CD4-positive, alpha-beta T cell treated with Interleukin-10 for 1 hour (primary cell): ENCODE measurements around the gene CEP70.
"Not testable (repeated sequence)": the region's sequence is repeated elsewhere in the genome, so short reads cannot be mapped to it uniquely, and the experiment has no call there.

ENCODE experiments used
- DNase-seq: peaks from one replicate; pipeline ENCODE4 v3.0.0-alpha.2; 2020

CEP70 gene

GRCh38 chr3:138591392-138591791, 2.7 kb downstream of the CEP70 start:
- DNase-seq, result no peak

GRCh38 chr3:138588445-138588844, 5.6 kb downstream of the CEP70 start:
- no peak for DNase-seq

GRCh38 chr3:138587374-138587773, 6.7 kb downstream of the CEP70 start:
- DNase-seq, result no peak

- DNase-seq, result no peak
These were observed 15.0 kb downstream of the CEP70 start for GRCh38 chr3:138578961-138579574.

GRCh38 chr3:138578141-138578540, 15.9 kb downstream of the CEP70 start:
- DNase-seq, result no peak

- DNase-seq, result no peak
These were observed 20.9 kb downstream of the CEP70 start for GRCh38 chr3:138573138-138573537.

- not testable (repeated sequence) for DNase-seq
These were observed 24.4 kb downstream of the CEP70 start for GRCh38 chr3:138569624-138570023.

- DNase-seq, result no peak
These were observed 25.0 kb downstream of the CEP70 start for GRCh38 chr3:138569090-138569489.

- no peak for DNase-seq
These were observed 26.7 kb downstream of the CEP70 start for GRCh38 chr3:138567403-138567802.

- not testable (repeated sequence) for DNase-seq
These were observed 27.8 kb downstream of the CEP70 start for GRCh38 chr3:138566293-138566692.

GRCh38 chr3:138562902-138563301, 31.2 kb downstream of the CEP70 start:
- DNase-seq, result not testable (repeated sequence)

- no peak for DNase-seq
These were observed 33.6 kb downstream of the CEP70 start for GRCh38 chr3:138560501-138560900.

- DNase-seq, result no peak
These were observed 34.9 kb downstream of the CEP70 start for GRCh38 chr3:138559134-138559533.

- DNase-seq, result not testable (repeated sequence)
These were observed 39.3 kb downstream of the CEP70 start for GRCh38 chr3:138554775-138555174.

- not testable (repeated sequence) for DNase-seq
These were observed 43.1 kb downstream of the CEP70 start for GRCh38 chr3:138550958-138551357.

GRCh38 chr3:138549179-138549977, 44.7 kb downstream of the CEP70 start:
- no peak for DNase-seq

- DNase-seq, result no peak
These were observed 46.6 kb downstream of the CEP70 start for GRCh38 chr3:138547342-138547975.

GRCh38 chr3:138544546-138544945, 49.5 kb downstream of the CEP70 start:
- DNase-seq, result no peak

- no peak for DNase-seq
These were observed 51.1 kb downstream of the CEP70 start for GRCh38 chr3:138542977-138543376.

GRCh38 chr3:138539352-138539751, 54.7 kb downstream of the CEP70 start:
- no peak for DNase-seq

GRCh38 chr3:138521445-138521844, 72.6 kb downstream of the CEP70 start:
- not testable (repeated sequence) for DNase-seq

GRCh38 chr3:138513090-138513843, 80.8 kb downstream of the CEP70 start:
- no peak for DNase-seq

GRCh38 chr3:138511945-138512344, 82.1 kb downstream of the CEP70 start:
- DNase-seq, result no peak
